Fibroblast of the aortic adventitia (primary cell): Measurements from ENCODE around the gene DHPS. TPM values are rescaled to one million over a fixed set of nuclear protein-coding genes. Genes with fewer than 3 reads are reported as not detected.
A peak's percentile ranks its signal among the peaks of the same experiment; 100 is the strongest.

Experiments
- DNase-seq: peaks from one replicate; pipeline ENCODE4 v3.0.0-alpha.2; 2010; ENCODE audit warnings: low read depth
- H3K4me3 ChIP-seq: 2 replicates; pipeline ENCODE4 v1.5.1; 2011; ENCODE audit warnings: low read depth, mild to moderate bottlenecking, control low read depth, low read length, moderate library complexity
- CTCF ChIP-seq: IDR thresholded peaks from 2 replicates; pipeline ENCODE4 v1.5.1; 2011; ENCODE audit warnings: mild to moderate bottlenecking, low read length, control low read depth, inconsistent platforms; ENCODE audit not compliant: insufficient read depth
- total RNA-seq: library from RNA; depleted of rRNA; stranded (reverse); fragments of >200 nt; gene quantifications from 2 replicates; pipeline ENCODE4 v1.2.3, GENCODE V29; 2012; ENCODE audit warnings: low replicate concordance

Gene DHPS
- total RNA-seq, 1 donor, result 46.2 TPM

- H3K4me3 ChIP-seq, result no peak overlapping the region
- TF ChIP-seq CTCF, result no peak
- no peak for DNase-seq
Measured at GRCh38 chr19:12675399-12675798, 6.3 kb downstream of the DHPS start.

- TF ChIP-seq CTCF, result no peak
- no peak for DNase-seq
- H3K4me3 ChIP-seq, result no peak overlapping the region
Measured at GRCh38 chr19:12672744-12673143, 8.9 kb downstream of the DHPS start.

DNA sequence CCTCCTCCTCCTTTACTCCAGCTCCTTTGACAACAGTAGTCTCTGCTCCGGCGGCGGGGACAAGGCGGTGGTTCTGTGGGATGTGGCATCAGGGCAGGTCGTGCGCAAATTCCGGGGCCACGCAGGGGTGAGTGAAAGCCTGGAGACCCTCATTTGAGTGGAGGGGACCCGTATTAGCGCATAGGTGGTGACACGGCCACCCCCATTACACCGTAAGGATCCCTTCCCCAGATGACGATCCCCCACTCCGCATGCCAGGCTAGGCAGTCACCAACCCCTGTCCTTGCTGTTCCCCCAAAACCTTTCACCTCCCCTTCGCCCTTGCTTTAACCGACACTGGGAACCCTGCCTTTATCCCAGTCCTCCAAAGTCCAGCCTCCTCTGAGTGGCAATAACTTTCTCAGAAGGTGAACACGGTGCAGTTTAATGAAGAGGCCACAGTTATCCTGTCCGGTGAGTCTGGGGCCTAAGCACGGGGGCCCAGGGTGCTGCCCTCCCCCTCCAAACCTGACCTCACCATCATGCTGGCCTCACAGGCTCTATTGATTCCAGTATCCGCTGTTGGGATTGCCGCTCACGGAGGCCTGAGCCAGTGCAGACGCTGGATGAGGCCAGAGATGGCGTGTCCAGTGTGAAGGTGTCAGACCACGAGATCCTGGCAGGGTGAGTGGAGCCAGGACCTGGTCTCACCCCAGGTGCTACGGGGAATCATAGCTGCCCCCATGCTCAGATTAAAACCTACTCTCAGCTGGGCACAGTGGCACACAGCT is 11.3 kb downstream of the DHPS start:
- H3K4me3 ChIP-seq, result peak overlapping the region; percentile 94
- DNase-seq, result no peak
- TF ChIP-seq CTCF, result no peak

GRCh38 chr19:12669270-12670158 is 12.2 kb downstream of the DHPS start:
- no peak for TF ChIP-seq CTCF
- H3K4me3 ChIP-seq, result peak overlapping the region; percentile 94
- DNase-seq, result peak; percentile 91

- TF ChIP-seq CTCF, result no peak
- peak overlapping the region; percentile 94 for H3K4me3 ChIP-seq
- DNase-seq, result peak; percentile 55
Measured at GRCh38 chr19:12668932-12669269, 12.8 kb downstream of the DHPS start.

DNA sequence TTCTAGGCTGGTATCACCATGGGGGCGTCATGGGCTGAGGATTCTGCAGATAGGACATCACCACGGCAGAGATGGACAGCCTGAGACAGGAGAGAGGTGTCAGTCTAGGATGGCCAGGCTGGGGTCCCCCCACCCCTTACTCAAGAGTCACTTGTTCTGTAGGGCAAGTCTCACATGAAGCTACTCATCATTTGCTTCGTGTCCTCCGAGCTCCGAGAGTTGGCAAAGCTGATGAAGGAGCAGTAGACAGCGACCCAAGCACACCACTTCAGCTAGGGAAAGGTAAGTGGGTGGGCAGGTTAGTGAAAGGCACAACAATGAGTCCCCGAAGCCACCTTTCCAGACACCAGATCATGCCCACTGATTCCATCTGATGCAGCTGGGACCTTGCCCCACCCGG is 13.3 kb downstream of the DHPS start:
- TF ChIP-seq CTCF, result no peak
- no peak for DNase-seq
- peak overlapping the region; percentile 94 for H3K4me3 ChIP-seq
